ENCODE data around the gene MPZL1.

MPZL1 gene

DNA sequence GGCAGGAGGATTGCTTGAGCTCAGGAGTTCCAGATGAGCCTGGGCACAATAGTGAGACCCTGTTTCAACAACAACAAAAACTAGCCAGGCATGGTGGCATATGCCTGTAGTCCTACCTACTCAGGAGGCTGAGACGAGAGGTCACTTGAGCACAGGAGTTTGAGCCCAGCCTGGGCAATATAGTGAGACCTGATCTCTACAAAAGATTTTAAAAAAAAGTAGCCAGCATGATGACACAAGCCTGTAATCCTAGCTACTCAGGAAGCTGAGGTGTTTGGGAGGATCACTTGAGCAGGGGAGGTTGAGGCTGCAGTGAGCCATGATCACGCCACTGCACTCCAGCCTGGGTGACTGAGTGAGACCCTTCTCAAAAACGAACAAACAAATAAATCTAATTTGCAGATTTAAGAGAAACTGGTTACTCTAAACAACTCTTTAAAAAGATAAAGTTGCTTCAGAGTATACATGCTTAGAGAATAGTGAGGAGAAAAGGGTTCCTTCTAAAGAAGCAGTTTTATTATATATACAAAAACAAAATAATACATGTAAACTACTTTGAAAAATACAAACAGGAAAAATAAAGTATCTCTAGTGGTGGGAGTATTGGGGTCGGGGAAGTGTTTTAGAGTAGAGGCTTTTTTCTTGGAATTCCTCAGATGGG, 103.8 kb downstream of the MPZL1 start:
- ATAC-seq, result no peak
- TF ChIP-seq, protein P1, sequence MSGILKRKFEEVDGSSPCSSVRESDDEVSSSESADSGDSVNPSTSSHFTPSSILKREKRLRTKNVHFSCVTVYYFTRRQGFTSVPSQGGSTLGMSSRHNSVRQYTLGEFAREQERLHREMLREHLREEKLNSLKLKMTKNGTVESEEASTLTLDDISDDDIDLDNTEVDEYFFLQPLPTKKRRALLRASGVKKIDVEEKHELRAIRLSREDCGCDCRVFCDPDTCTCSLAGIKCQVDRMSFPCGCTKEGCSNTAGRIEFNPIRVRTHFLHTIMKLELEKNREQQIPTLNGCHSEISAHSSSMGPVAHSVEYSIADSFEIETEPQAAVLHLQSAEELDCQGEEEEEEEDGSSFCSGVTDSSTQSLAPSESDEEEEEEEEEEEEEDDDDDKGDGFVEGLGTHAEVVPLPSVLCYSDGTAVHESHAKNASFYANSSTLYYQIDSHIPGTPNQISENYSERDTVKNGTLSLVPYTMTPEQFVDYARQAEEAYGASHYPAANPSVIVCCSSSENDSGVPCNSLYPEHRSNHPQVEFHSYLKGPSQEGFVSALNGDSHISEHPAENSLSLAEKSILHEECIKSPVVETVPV (CRISPR knock-in tag; IDR thresholded peaks at IDR 0.05), result no peak
- no peak for TF ChIP-seq CSDC2 (CRISPR knock-in tag; IDR thresholded peaks at IDR 0.05)
- TF ChIP-seq ZNF565 (CRISPR knock-in tag; conservative IDR thresholded peaks at IDR 0.05; ENCODE audit: low read depth), result no peak
- TF ChIP-seq OSR1 (CRISPR knock-in tag; IDR thresholded peaks at IDR 0.05), result no peak

DNA sequence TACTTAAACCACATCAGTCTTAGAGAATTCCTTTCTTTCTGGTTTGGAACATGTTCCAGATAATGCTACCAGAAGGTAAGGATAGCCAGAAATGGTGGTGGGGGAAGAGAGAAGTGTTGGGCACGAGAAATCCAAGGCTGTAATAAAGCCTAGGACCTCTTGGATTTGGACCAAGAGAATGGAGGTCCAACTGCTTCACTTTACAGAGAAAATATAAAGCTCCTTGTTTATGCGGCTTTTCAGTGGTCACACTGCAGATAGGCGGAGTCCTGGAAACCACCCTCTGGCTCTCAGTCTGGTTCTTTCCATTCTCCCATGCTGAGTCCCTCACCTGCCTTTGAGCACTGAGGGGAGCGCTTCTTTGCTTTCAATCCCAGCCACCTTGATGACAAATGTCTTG, 104.3 kb downstream of the MPZL1 start:
- TF ChIP-seq PPARA (CRISPR knock-in tag; IDR thresholded peaks at IDR 0.05; ENCODE audit: borderline replicate concordance) (no peak), CSDC2 (CRISPR knock-in tag; IDR thresholded peaks at IDR 0.05) (no peak), SNAI2 (CRISPR knock-in tag; IDR thresholded peaks at IDR 0.05) (no peak), OSR1 (CRISPR knock-in tag; IDR thresholded peaks at IDR 0.05) (no peak), RARB (CRISPR knock-in tag; IDR thresholded peaks at IDR 0.05) (no peak), TCF4 (CRISPR knock-in tag; IDR thresholded peaks at IDR 0.05; ENCODE audit: borderline replicate concordance) (no peak), ISL1 (CRISPR knock-in tag; IDR thresholded peaks at IDR 0.05) (no peak), ESRRG (CRISPR knock-in tag; IDR thresholded peaks at IDR 0.05) (no peak), TOX (CRISPR knock-in tag; IDR thresholded peaks at IDR 0.05; ENCODE audit: borderline replicate concordance) (no peak), ZNF8 (CRISPR knock-in tag; IDR thresholded peaks at IDR 0.05) (no peak), GLIS3 (CRISPR knock-in tag; IDR thresholded peaks at IDR 0.05) (no peak), ZFP30 (CRISPR knock-in tag; IDR thresholded peaks at IDR 0.05) (no peak), ZC3H10 (CRISPR knock-in tag; IDR thresholded peaks at IDR 0.05) (no peak)
- TF ChIP-seq, protein P1 (CRISPR knock-in tag; IDR thresholded peaks at IDR 0.05), result no peak
- TF ChIP-seq, protein P2, sequence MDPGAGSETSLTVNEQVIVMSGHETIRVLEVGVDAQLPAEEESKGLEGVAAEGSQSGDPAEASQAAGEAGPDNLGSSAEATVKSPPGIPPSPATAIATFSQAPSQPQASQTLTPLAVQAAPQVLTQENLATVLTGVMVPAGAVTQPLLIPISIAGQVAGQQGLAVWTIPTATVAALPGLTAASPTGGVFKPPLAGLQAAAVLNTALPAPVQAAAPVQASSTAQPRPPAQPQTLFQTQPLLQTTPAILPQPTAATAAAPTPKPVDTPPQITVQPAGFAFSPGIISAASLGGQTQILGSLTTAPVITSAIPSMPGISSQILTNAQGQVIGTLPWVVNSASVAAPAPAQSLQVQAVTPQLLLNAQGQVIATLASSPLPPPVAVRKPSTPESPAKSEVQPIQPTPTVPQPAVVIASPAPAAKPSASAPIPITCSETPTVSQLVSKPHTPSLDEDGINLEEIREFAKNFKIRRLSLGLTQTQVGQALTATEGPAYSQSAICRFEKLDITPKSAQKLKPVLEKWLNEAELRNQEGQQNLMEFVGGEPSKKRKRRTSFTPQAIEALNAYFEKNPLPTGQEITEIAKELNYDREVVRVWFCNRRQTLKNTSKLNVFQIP (CRISPR knock-in tag; IDR thresholded peaks at IDR 0.05; ENCODE audit: borderline replicate concordance, low read depth), result no peak
- TF ChIP-seq, protein P3, sequence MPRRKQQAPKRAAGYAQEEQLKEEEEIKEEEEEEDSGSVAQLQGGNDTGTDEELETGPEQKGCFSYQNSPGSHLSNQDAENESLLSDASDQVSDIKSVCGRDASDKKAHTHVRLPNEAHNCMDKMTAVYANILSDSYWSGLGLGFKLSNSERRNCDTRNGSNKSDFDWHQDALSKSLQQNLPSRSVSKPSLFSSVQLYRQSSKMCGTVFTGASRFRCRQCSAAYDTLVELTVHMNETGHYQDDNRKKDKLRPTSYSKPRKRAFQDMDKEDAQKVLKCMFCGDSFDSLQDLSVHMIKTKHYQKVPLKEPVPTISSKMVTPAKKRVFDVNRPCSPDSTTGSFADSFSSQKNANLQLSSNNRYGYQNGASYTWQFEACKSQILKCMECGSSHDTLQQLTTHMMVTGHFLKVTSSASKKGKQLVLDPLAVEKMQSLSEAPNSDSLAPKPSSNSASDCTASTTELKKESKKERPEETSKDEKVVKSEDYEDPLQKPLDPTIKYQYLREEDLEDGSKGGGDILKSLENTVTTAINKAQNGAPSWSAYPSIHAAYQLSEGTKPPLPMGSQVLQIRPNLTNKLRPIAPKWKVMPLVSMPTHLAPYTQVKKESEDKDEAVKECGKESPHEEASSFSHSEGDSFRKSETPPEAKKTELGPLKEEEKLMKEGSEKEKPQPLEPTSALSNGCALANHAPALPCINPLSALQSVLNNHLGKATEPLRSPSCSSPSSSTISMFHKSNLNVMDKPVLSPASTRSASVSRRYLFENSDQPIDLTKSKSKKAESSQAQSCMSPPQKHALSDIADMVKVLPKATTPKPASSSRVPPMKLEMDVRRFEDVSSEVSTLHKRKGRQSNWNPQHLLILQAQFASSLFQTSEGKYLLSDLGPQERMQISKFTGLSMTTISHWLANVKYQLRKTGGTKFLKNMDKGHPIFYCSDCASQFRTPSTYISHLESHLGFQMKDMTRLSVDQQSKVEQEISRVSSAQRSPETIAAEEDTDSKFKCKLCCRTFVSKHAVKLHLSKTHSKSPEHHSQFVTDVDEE (CRISPR knock-in tag; IDR thresholded peaks at IDR 0.05), result no peak
- TF ChIP-seq, protein P4, sequence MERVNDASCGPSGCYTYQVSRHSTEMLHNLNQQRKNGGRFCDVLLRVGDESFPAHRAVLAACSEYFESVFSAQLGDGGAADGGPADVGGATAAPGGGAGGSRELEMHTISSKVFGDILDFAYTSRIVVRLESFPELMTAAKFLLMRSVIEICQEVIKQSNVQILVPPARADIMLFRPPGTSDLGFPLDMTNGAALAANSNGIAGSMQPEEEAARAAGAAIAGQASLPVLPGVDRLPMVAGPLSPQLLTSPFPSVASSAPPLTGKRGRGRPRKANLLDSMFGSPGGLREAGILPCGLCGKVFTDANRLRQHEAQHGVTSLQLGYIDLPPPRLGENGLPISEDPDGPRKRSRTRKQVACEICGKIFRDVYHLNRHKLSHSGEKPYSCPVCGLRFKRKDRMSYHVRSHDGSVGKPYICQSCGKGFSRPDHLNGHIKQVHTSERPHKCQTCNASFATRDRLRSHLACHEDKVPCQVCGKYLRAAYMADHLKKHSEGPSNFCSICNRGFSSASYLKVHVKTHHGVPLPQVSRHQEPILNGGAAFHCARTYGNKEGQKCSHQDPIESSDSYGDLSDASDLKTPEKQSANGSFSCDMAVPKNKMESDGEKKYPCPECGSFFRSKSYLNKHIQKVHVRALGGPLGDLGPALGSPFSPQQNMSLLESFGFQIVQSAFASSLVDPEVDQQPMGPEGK (CRISPR knock-in tag; IDR thresholded peaks at IDR 0.05; ENCODE audit: borderline replicate concordance), result no peak
- ATAC-seq, result no peak

DNA sequence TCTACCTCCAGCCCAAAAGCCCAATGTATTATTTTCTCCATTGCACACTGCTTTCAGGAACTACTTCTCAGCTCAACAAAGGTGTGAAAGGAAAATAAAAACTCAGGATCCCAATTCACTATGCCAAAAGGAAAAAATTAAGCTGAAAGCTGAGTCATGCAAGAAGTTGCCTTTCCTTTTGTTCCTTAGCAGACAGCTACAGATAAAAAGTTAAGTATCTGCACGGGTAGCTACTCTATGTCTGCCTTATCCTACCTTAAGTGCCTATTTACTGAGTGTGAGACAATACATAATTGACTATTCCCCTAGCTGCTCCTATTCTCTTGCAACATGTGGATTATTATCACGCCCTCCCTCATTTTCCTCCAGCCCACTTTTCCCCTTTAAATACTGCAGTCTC, 108.1 kb downstream of the MPZL1 start:
- ATAC-seq, result no peak; the same call in 2 of the 3 replicates
- TF ChIP-seq BACH2 (CRISPR knock-in tag; IDR thresholded peaks at IDR 0.05; ENCODE audit: borderline replicate concordance) (no peak), ZNF565 (CRISPR knock-in tag; conservative IDR thresholded peaks at IDR 0.05; ENCODE audit: low read depth) (no peak), ESRRG (CRISPR knock-in tag; IDR thresholded peaks at IDR 0.05) (no peak), GLIS3 (CRISPR knock-in tag; IDR thresholded peaks at IDR 0.05) (no peak), TOX (CRISPR knock-in tag; IDR thresholded peaks at IDR 0.05; ENCODE audit: borderline replicate concordance) (no peak), OSR1 (CRISPR knock-in tag; IDR thresholded peaks at IDR 0.05) (no peak), ISL1 (CRISPR knock-in tag; IDR thresholded peaks at IDR 0.05) (no peak), ZFP3 (CRISPR knock-in tag; IDR thresholded peaks at IDR 0.05) (no peak), ZNF70 (CRISPR knock-in tag; IDR thresholded peaks at IDR 0.05) (no peak), ZFP30 (CRISPR knock-in tag; IDR thresholded peaks at IDR 0.05) (no peak)
- TF ChIP-seq, protein P3 (CRISPR knock-in tag; IDR thresholded peaks at IDR 0.05), result no peak
- TF ChIP-seq, protein P5, sequence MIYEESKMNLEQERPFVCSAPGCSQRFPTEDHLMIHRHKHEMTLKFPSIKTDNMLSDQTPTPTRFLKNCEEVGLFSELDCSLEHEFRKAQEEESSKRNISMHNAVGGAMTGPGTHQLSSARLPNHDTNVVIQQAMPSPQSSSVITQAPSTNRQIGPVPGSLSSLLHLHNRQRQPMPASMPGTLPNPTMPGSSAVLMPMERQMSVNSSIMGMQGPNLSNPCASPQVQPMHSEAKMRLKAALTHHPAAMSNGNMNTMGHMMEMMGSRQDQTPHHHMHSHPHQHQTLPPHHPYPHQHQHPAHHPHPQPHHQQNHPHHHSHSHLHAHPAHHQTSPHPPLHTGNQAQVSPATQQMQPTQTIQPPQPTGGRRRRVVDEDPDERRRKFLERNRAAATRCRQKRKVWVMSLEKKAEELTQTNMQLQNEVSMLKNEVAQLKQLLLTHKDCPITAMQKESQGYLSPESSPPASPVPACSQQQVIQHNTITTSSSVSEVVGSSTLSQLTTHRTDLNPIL (CRISPR knock-in tag; IDR thresholded peaks at IDR 0.05; ENCODE audit: low read depth), result no peak
